22Rv1 (cell line): Measurements from ENCODE around the gene CTSS.
"Not testable (repeated sequence)": the region's sequence is repeated elsewhere in the genome, so short reads cannot be mapped to it uniquely, and the experiment has no call there.

Experiments
- CTCF ChIP-seq: fragments of 450-650 bp; IDR thresholded peaks from 2 replicates; pipeline ENCODE4 v1.5.1; 2017; ENCODE audit warnings: mild to moderate bottlenecking
- ZFX ChIP-seq: fragments of 450-650 bp; IDR thresholded peaks from 2 replicates; pipeline ENCODE4 v1.6.1; 2017; ENCODE audit warnings: antibody characterized with exemption, borderline replicate concordance

DNA sequence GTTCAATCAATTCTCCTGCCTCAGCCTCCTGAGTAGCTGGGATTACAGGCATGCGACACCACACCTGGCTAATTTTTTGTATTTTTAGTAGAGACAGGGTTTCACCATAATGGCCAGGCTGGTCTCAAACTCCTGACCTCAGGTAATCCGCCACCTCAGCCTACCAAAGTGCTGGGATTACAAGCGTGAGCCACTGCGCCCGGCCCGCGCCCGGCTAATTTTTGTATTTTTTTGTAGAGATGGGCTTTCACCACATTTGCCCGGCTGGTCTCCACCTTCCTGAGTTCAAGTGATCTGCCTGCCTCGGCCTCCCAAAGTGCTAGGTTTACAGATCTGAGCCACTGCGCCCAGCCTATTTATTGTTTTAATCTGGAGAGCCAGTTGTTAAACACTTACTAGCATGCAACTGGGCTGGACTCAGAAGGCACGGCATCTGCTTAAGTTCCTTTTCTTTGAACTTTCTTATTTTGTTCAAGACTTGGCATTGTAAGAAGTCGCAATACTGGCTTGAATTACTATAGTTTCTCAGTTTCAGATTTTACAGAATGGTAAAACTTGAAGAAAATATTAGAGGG is 10.4 kb upstream of the CTSS start:
- TF ChIP-seq CTCF, ZFX: not testable (repeated sequence)
